ENCODE results near the gene ARHGEF17. TPM values are rescaled to one million over a fixed set of nuclear protein-coding genes. Genes with fewer than 3 reads are reported as not detected.

ARHGEF17 gene
- total and polyA plus RNA-seq, 4 donors: 2.6 to 12.6 (median 5.7) TPM

DNA sequence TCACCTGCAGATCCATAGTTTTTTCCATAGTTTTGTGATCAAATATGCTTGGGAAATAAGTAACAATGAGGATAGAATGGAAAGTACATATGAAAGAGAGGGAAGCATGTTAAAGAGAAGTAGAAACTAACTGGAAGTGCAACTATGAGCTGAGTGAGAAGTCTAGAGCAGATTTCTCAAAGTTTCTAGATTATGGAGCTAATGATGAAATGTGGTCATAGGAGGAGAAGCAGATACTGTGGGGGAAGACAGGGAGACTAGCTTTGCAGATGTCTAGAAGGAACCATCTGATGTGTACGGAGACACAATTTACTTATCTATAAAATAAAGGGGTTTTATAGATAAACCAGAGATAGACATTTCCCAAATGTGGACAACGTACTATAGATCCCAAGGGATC, 105.2 kb downstream of the ARHGEF17 start:
- Histone ChIP-seq H3K9me3 (ENCODE audit: control insufficient read depth in 4 of 4, low read length in 3 of 4) (no peaks in the 10 kb centered on the region), H3K4me3 (ENCODE audit: low read depth in 1 of 3, low read length in 3 of 3) (no peak overlapping the region), H3K9ac (ENCODE audit: low read depth in 1 of 2, low read length in 2 of 2) (no peak overlapping the region), H3K4me1 (ENCODE audit: control insufficient read depth in 4 of 4, insufficient read depth in 4 of 4, low read length in 3 of 4) (no peaks in the 10 kb centered on the region), H3K27ac (ENCODE audit: low read depth in 1 of 2, low read length in 2 of 2) (no peak overlapping the region), H3K27me3 (ENCODE audit: control insufficient read depth in 4 of 4, insufficient read depth in 4 of 4, low read length in 3 of 4) (no peaks in the 10 kb centered on the region), H3K36me3 (ENCODE audit: control insufficient read depth in 4 of 4, insufficient read depth in 3 of 4, low read depth in 1 of 4, low read length in 3 of 4) (peaks cover 0 to 15% (median 6%) of the 10 kb centered on the region in 4 donors)
- TF ChIP-seq HNF4G (IDR thresholded peaks at IDR 0.05): no peak
- TF ChIP-seq TAF1 (conservative IDR thresholded peaks at IDR 0.05): no peak
- no peak for TF ChIP-seq HNF4A (conservative IDR thresholded peaks at IDR 0.05)
- TF ChIP-seq, protein P1, sequence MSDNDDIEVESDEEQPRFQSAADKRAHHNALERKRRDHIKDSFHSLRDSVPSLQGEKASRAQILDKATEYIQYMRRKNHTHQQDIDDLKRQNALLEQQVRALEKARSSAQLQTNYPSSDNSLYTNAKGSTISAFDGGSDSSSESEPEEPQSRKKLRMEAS (IDR thresholded peaks at IDR 0.05): no peak
- TF ChIP-seq, protein P2, sequence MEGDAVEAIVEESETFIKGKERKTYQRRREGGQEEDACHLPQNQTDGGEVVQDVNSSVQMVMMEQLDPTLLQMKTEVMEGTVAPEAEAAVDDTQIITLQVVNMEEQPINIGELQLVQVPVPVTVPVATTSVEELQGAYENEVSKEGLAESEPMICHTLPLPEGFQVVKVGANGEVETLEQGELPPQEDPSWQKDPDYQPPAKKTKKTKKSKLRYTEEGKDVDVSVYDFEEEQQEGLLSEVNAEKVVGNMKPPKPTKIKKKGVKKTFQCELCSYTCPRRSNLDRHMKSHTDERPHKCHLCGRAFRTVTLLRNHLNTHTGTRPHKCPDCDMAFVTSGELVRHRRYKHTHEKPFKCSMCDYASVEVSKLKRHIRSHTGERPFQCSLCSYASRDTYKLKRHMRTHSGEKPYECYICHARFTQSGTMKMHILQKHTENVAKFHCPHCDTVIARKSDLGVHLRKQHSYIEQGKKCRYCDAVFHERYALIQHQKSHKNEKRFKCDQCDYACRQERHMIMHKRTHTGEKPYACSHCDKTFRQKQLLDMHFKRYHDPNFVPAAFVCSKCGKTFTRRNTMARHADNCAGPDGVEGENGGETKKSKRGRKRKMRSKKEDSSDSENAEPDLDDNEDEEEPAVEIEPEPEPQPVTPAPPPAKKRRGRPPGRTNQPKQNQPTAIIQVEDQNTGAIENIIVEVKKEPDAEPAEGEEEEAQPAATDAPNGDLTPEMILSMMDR (IDR thresholded peaks at IDR 0.05; ENCODE audit: low read depth, low read length, missing input control): no peak
- TF ChIP-seq YY1 (IDR thresholded peaks at IDR 0.05): no peak
- TF ChIP-seq FOXA2 (IDR thresholded peaks at IDR 0.05): no peak
- WGBS: 95% methylated on average over 2 of the region's 2 CpGs
- DNase-seq (ENCODE audit: low spot score): no peak

DNA sequence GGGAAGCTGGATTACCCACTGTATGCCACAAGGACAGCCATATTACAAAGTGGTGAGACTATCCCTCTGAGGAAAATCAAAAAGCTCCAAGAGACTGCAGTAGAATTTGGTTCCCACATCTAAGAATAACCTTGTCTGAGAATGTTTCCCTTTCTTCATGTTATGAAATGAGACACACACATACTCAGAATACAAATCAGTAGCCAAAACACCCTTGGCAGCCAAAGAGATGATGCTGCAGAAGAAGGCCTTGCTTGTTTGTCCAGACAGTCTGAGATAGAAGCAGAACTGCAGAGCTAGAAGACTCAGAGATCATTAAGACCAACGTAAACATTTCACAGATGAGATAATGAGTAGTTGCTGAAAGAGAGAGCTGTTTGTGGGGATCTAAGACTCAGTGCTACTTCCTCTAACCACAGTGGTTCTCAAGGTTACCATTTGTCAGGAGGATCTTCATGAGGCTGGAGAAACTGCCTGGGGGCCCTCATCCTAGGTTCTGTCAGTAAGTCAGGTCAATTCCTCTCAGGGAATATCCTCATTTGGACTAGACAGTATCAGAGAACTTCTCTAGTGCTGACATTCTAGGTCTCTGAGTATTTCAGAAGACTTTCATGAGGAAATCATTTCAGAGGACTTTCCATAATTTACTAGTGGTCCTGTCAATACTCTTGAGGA, 107.0 kb downstream of the ARHGEF17 start:
- H3K4me3 ChIP-seq (ENCODE audit: low read depth in 1 of 3, low read length in 3 of 3): no peak overlapping the region
- H3K9ac ChIP-seq (ENCODE audit: low read depth in 1 of 2, low read length in 2 of 2): no peak overlapping the region
- no peaks in the 10 kb centered on the region for H3K4me1 ChIP-seq (ENCODE audit: control insufficient read depth in 4 of 4, insufficient read depth in 4 of 4, low read length in 3 of 4)
- H3K36me3 ChIP-seq (ENCODE audit: control insufficient read depth in 4 of 4, insufficient read depth in 3 of 4, low read depth in 1 of 4, low read length in 3 of 4): peaks cover 0 to 9% (median 3%) of the 10 kb centered on the region in 4 donors
- H3K27me3 ChIP-seq (ENCODE audit: control insufficient read depth in 4 of 4, insufficient read depth in 4 of 4, low read length in 3 of 4): no peaks in the 10 kb centered on the region
- no peak for DNase-seq (ENCODE audit: low spot score)
- TF ChIP-seq NR2F2 (IDR thresholded peaks at IDR 0.05) (no peak), HNF4A (conservative IDR thresholded peaks at IDR 0.05) (no peak), RAD21 (IDR thresholded peaks at IDR 0.05) (no peak), YY1 (IDR thresholded peaks at IDR 0.05) (no peak), SP1 (IDR thresholded peaks at IDR 0.05) (no peak)
- WGBS: 75% methylated on average over 1 of the region's 1 CpG
- no peaks in the 10 kb centered on the region for H3K9me3 ChIP-seq (ENCODE audit: control insufficient read depth in 4 of 4, low read length in 3 of 4)
- H3K27ac ChIP-seq (ENCODE audit: low read depth in 1 of 2, low read length in 2 of 2): no peak overlapping the region

DNA sequence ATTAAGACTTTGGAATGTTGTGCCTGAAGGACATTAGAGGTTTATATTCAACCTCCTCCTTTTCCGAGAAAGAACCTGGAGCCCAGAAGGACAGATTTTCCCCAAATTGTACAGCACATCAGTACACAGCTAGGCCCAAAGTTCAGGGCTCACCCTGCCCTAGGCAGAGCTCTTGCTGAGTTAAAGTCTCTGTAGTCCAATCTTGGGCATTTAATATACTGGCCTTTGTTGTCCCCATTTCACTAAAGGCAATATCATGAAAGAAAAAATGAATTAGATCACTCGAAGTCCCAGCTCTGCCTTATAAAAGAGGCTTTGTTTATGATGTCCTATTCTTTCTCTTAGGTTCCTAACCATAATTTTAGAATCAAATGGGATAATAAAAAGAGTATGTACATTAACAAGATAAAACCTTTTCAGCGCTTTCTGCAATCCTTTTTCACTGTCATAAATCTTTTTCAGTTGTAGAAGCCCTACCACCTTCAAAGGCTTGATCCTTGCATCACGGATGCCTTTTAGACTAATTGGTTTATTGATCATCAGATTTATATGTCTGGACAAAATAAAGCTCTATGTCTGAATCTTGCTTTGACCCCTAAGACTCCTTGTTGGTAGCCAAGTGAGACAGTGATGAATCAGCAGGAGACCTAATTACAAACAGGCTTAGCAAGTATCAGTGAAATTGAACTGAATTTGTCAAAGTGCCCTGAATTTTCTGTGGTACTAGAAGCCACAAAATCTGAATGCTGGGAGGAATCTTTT, 108.0 kb downstream of the ARHGEF17 start:
- Histone ChIP-seq H3K27ac (ENCODE audit: low read depth in 1 of 2, low read length in 2 of 2) (no peak overlapping the region), H3K4me3 (ENCODE audit: low read depth in 1 of 3, low read length in 3 of 3) (no peak overlapping the region), H3K4me1 (ENCODE audit: control insufficient read depth in 4 of 4, insufficient read depth in 4 of 4, low read length in 3 of 4) (no peaks in the 10 kb centered on the region), H3K36me3 (ENCODE audit: control insufficient read depth in 4 of 4, insufficient read depth in 3 of 4, low read depth in 1 of 4, low read length in 3 of 4) (peaks cover 0 to 7% (median 3%) of the 10 kb centered on the region in 4 donors), H3K9me3 (ENCODE audit: control insufficient read depth in 4 of 4, low read length in 3 of 4) (no peaks in the 10 kb centered on the region), H3K9ac (ENCODE audit: low read depth in 1 of 2, low read length in 2 of 2) (no peak overlapping the region), H3K27me3 (ENCODE audit: control insufficient read depth in 4 of 4, insufficient read depth in 4 of 4, low read length in 3 of 4) (no peaks in the 10 kb centered on the region)
- DNase-seq (ENCODE audit: low spot score): no peak
- WGBS: 92% methylated on average over 4 of the region's 4 CpGs
- TF ChIP-seq, protein P1 (IDR thresholded peaks at IDR 0.05): no peak
- no peak for TF ChIP-seq RAD21 (IDR thresholded peaks at IDR 0.05)
- TF ChIP-seq FOXA2 (IDR thresholded peaks at IDR 0.05): no peak
- TF ChIP-seq HNF4G (IDR thresholded peaks at IDR 0.05): no peak
- no peak for TF ChIP-seq RXRA (IDR thresholded peaks at IDR 0.05)
- TF ChIP-seq GABPA (IDR thresholded peaks at IDR 0.05 in 1 of 2, conservative IDR thresholded peaks at IDR 0.05 in 1 of 2): no peak
- TF ChIP-seq TAF1 (conservative IDR thresholded peaks at IDR 0.05): no peak
- TF ChIP-seq, protein P3, sequence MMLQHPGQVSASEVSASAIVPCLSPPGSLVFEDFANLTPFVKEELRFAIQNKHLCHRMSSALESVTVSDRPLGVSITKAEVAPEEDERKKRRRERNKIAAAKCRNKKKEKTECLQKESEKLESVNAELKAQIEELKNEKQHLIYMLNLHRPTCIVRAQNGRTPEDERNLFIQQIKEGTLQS (IDR thresholded peaks at IDR 0.05): no peak
- TF ChIP-seq JUND (IDR thresholded peaks at IDR 0.05): no peak
- no peak for TF ChIP-seq SP1 (IDR thresholded peaks at IDR 0.05)
- TF ChIP-seq, protein P2 (IDR thresholded peaks at IDR 0.05; ENCODE audit: low read depth, low read length, missing input control): no peak
- TF ChIP-seq FOXA1 (IDR thresholded peaks at IDR 0.05): no peak
- TF ChIP-seq, protein P4, sequence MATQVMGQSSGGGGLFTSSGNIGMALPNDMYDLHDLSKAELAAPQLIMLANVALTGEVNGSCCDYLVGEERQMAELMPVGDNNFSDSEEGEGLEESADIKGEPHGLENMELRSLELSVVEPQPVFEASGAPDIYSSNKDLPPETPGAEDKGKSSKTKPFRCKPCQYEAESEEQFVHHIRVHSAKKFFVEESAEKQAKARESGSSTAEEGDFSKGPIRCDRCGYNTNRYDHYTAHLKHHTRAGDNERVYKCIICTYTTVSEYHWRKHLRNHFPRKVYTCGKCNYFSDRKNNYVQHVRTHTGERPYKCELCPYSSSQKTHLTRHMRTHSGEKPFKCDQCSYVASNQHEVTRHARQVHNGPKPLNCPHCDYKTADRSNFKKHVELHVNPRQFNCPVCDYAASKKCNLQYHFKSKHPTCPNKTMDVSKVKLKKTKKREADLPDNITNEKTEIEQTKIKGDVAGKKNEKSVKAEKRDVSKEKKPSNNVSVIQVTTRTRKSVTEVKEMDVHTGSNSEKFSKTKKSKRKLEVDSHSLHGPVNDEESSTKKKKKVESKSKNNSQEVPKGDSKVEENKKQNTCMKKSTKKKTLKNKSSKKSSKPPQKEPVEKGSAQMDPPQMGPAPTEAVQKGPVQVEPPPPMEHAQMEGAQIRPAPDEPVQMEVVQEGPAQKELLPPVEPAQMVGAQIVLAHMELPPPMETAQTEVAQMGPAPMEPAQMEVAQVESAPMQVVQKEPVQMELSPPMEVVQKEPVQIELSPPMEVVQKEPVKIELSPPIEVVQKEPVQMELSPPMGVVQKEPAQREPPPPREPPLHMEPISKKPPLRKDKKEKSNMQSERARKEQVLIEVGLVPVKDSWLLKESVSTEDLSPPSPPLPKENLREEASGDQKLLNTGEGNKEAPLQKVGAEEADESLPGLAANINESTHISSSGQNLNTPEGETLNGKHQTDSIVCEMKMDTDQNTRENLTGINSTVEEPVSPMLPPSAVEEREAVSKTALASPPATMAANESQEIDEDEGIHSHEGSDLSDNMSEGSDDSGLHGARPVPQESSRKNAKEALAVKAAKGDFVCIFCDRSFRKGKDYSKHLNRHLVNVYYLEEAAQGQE (IDR thresholded peaks at IDR 0.05): no peak

All from liver (tissue), 9 donors.